Fibroblast of the conjunctiva (primary cell): Measurements from ENCODE around the gene NR1D1.

Experiments used
- DNase-seq: peaks from one replicate; pipeline ENCODE4 v3.0.0-alpha.2; 2010; ENCODE audit warnings: low read depth

The NR1D1 gene

GRCh38 chr17:40062329-40063186 is 37.8 kb downstream of the NR1D1 start, which contains the start of gene THRA:
THRA (plus strand) TSS chr17:40062965; CDS start chr17:40074489, 11,524 bp downstream.
- no peak for DNase-seq

DNA sequence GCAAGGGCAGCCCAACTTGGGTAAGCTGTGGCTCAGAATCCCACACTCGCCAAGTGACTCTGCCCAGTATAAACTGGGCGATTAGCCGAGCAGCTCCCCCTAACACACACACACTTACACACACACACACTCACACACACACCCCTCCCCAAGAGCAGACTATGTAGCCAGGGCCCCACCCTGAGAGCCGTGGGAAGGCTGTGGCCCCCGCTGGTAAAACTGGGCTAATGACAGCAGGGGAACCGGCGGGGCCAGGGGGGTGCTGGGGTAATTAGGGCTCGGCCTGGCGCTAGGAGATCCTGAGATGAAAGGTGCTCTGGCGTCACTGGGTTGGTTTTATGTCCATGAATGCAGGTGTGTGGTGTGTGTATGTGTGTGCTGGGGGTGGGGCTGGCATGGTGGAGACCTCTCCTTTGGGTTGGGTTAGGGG is 38.8 kb downstream of the NR1D1 start:
- no peak for DNase-seq

DNA sequence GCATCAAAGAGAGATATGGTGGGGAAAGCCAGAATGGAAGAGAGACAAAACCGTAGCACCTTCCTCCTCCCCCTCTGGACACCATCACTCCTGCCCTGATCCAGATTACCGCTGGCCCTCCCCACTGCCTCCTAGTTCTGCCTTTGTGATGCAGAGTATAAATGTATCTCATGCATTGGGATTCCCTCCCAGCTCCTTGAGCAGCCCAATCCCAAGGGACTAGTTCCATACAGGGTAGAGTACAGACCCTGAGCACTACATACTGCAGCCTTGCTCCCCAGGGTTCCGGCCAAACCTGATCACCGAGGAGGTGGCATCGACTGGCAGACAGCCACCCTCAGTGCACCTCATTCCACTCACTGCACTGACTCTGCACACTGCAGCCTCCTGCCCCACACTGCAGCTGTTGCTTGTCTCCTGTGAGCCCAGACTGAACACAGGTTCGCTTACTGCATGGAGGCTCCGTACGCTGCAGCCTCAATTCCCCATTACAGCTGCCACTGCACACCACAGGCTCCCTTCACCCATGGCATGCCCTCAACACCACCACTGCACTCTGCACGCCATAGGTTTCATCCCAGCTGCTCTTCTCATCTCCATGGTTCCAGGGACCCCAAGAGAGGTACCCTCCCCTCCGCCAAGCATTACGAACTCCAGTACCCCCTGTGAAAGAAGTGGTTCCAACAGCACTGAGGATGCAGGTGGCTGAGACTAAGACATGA is 39.3 kb downstream of the NR1D1 start:
- no peak for DNase-seq

- no peak for DNase-seq
Observed at GRCh38 chr17:40059729-40060475, 40.5 kb downstream of the NR1D1 start.

DNA sequence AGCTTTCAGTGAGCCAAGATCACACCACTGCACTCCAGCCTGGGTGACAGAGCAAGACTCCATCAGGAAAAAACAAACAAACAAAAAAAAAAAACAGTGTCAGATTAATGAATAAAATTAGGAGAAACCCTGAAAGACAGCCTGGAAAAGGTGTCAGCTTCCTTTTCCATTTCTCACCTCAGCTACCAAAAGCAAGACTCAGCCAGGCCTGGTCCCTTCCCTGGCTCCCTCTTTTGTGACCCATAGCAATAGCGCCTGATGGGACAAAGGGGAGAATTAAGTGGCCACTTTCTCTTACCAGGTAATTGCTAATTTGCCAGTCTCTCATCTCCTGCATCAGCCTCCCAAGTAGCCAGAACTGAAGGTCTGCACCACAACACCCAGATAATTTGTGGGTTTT is 41.5 kb downstream of the NR1D1 start:
- no peak for DNase-seq

DNA sequence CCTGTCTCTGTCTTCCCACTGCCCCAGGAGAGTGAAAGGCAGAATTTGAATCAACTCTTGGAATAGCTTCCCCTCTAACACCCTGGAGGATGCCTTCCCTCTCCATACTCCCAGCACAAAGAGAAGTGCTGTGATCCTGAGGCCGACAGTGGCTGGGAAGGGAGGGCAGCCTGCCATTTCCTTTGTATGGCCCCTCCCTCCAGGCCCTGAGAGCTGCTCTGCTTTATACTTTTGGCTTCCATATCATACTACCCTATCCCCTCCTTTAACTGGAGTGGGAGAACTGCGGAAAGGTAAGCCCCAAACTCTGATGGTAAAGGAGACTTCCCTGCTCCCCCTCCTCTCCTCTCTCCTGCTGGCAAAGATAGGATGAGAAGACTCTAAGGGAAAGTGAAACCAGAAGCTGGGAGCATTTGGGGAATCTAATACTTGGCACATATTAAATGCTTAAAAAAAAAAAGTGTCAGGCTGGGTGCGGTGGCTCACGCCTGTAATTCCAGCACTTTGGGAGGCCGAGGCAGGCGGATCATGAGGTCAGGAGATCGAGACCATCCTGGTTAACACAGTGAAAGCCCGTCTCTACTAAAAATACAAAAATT is 42.1 kb downstream of the NR1D1 start:
- no peak for DNase-seq

DNA sequence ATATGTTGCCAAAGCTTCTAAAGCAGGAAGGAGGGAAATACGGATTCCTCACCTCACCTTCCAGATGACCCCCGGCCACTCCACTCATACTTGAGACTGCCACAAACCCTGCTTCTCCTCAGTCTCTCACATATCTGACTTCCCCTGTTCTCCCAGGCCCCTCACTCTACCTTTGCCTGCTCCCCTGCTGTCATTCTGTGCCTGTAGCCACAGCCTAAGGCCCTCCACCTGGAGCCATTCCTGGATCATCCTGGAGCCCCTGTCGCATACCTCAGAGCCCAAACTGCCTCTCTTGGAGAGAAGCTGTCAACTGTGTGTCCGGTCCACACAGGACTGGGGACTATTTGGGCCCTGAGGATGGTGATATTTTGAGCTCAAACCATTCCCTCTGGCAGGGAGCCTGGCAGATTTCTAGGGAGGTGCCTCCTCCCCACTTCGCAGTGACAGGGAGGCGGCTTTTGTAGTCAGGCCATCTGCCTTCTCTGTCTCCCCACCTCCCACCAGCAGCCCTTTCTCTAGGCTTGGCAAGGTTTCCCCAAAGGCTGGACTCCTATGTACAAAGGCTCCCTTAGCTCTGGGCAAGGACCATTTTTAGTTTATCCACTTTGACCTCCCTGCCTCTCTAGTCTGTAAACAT is 43.9 kb downstream of the NR1D1 start:
- no peak for DNase-seq
